K562 (cell line): ENCODE data around the gene HAGHL. TPM values are rescaled to one million over a fixed set of nuclear protein-coding genes. Genes with fewer than 3 reads are reported as not detected.

Source experiments
- BHLHE40 ChIP-seq: IDR thresholded peaks from 2 replicates; pipeline ENCODE4 v1.6.1; 2011; ENCODE audit warnings: low read length, improper control_type of control experiment
- BRD9 ChIP-seq: fragments of 450-650 bp; IDR thresholded peaks from 2 replicates; pipeline ENCODE4 v1.6.1; 2018; ENCODE audit warnings: low read depth; ENCODE audit not compliant: partially characterized antibody
- CSDE1 ChIP-seq, 2 experiments: fragments of 450-650 bp; IDR thresholded peaks; 2 replicates each; pipeline ENCODE4 v1.6.1; 2016; ENCODE audit warnings: mild to moderate bottlenecking in 1 of 2
- E2F8 ChIP-seq: fragments of 450-650 bp; IDR thresholded peaks from 2 replicates; pipeline ENCODE4 v1.7.1; 2018; ENCODE audit warnings: mild to moderate bottlenecking, low read depth; ENCODE audit not compliant: partially characterized antibody
- ETS1 ChIP-seq: conservative IDR thresholded peaks from 2 replicates; pipeline ENCODE4 v1.6.1; 2011; ENCODE audit warnings: low read depth, mild to moderate bottlenecking, low read length; ENCODE audit not compliant: control insufficient read depth
- GABPA ChIP-seq: fragments of 200-800 bp; sonication (Bioruptor generic); conservative IDR thresholded peaks from 2 replicates; pipeline ENCODE4 v1.6.1; 2016; ENCODE audit warnings: low read depth, missing genetic modification characterization, missing compliant biosample characterization
- HDAC1 ChIP-seq, 2 experiments: fragments of 450-650 bp; IDR thresholded peaks; 2 replicates each; pipeline ENCODE4 v1.6.1; 2016 to 2017; ENCODE audit warnings: inconsistent platforms in 1 of 2, mild to moderate bottlenecking in 1 of 2, moderate library complexity in 1 of 2
- HMG20A ChIP-seq: fragments of 450-650 bp; formaldehyde crosslinking; conservative IDR thresholded peaks from 2 replicates; pipeline ENCODE4 v1.4.0; 2020; ENCODE audit warnings: mild to moderate bottlenecking, mixed read lengths
- MAFG ChIP-seq: fragments of 450-650 bp; conservative IDR thresholded peaks from 2 replicates; pipeline ENCODE4 v1.6.1; 2016; ENCODE audit warnings: missing genetic modification characterization, missing compliant biosample characterization
- MAX ChIP-seq: sonication (generic); formaldehyde crosslinking; IDR thresholded peaks from 2 replicates; pipeline ENCODE4 v1.9.0; 2022; ENCODE audit warnings: mild to moderate bottlenecking, missing genetic modification reagents
- NR3C1 ChIP-seq: sonication (generic); formaldehyde crosslinking; IDR thresholded peaks from 2 replicates; pipeline ENCODE4 v1.8.1; 2022; ENCODE audit warnings: missing genetic modification reagents
- POLR2AphosphoS2 ChIP-seq: IDR thresholded peaks from 2 replicates; pipeline ENCODE4 v1.6.1; 2012; ENCODE audit warnings: low read length, improper control_type of control experiment
- RBM22 ChIP-seq: fragments of 200-400 bp; formaldehyde crosslinking; IDR thresholded peaks from 2 replicates; pipeline ENCODE4 v1.6.1; 2018; ENCODE audit warnings: low read length, low read depth; ENCODE audit not compliant: poor library complexity, severe bottlenecking
- SRSF1 ChIP-seq: fragments of 200-400 bp; formaldehyde crosslinking; IDR thresholded peaks from 2 replicates; pipeline ENCODE4 v1.6.1; 2017; ENCODE audit warnings: mild to moderate bottlenecking, low read depth, low read length, moderate library complexity
- TRIM28 ChIP-seq: fragments of 450-650 bp; IDR thresholded peaks from 2 replicates; pipeline ENCODE4 v1.6.1; 2017
- XRCC3 ChIP-seq: fragments of 450-650 bp; IDR thresholded peaks from 2 replicates; pipeline ENCODE4 v1.6.1; 2017; ENCODE audit warnings: mild to moderate bottlenecking, moderate library complexity
- ZNF766 ChIP-seq: fragments of 200-800 bp; sonication (Bioruptor generic); conservative IDR thresholded peaks from 2 replicates; pipeline ENCODE4 v1.6.1; 2016; ENCODE audit warnings: missing genetic modification characterization, missing compliant biosample characterization
- polyA plus RNA-seq, 8 experiments: library from polyadenylated mRNA; depleted of rRNA in 4 of 8; stranded (reverse) in 5 of 8; unstranded in 3 of 8; fragments of >200 nt; fragmentation: Nextera tagmentation in 2 of 8; fragmentation: Illumina TruSeq in 1 of 8; extraction: Ambion mirVana in 2 of 8; extraction: Trizol in 1 of 8; gene quantifications; 2 replicates each; pipeline versions ENCODE4 v1.2.1 to v1.2.3, GENCODE V29; 2011 to 2014; ENCODE audit warnings: inconsistent platforms in 1 of 8, missing spikeins in 1 of 8
- total RNA-seq, 7 experiments: library from RNA; depleted of rRNA in 6 of 7; stranded (reverse); fragments of >200 nt in 6 of 7; fragmentation: Illumina TruSeq in 2 of 7; extraction: Trizol in 2 of 7; gene quantifications; 2 replicates each; pipeline versions ENCODE4 v1.2.1 to v1.2.3, GENCODE V29; 2011 to 2021; ENCODE audit warnings: low replicate concordance in 1 of 7
- TF ChIP-seq, protein P1 (sequence below), 2 experiments: fragments of 450-650 bp; conservative IDR thresholded peaks; 2 replicates each; pipeline ENCODE4 v1.6.1; 2017; ENCODE audit warnings: mild to moderate bottlenecking in 2 of 2, moderate library complexity in 2 of 2
- TF ChIP-seq, protein P2 (sequence below): fragments of 450-650 bp; IDR thresholded peaks from 2 replicates; pipeline ENCODE4 v1.6.1; 2016

The HAGHL gene
- total and polyA plus RNA-seq, 9 of the 15 experiments (the other 6 are each of a cell fraction or from before 2014, with no cell fraction given), result 0.31 to 83.4 (median 20.7) TPM

DNA sequence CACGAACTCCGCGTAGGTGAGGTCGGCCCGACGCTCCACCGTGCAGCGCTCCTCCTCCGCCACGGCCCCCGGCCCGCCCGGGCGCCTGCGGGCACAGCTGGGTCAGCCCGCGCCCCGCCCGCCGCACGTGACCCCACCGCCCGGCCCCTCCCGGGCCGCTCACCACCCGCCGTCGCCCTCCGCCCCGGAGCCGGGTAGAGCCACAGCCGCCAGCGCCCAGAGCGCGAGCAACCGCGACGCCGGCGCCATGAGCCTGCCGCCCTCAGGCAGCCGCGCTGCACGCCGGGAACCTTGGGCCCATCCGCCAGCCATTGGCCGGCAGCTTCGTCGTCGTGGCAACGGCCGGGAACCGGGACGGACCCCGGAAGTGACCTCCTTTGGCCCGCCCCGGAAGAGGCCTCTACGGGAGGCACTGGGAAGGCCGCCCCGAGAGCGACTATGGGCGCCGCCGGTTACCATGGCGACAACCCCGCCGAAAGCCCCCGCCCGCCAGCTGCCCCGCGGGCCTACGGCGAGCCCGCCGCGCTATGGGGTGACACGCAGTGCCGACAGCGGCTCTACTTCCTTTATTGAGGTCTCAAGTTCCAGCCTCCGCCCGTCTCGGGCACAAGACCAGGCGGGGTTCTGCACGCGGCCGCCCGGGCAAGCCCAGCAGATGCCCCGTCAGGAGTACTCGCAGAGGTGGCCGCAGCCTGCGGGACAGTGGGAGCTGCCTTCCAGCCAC is 42.7 kb upstream of the HAGHL start, which contains the start of gene JMJD8 (continued):
- 0 out of 4 replicates have a peak, but pooled peaks of 1 of the 2 experiments have one; percentile 20 for TF ChIP-seq HDAC1 (IDR thresholded peaks at IDR 0.05)
- TF ChIP-seq GABPA (tag), result peak; percentile 98
- no peak for TF ChIP-seq SRSF1
- no peak for TF ChIP-seq HMG20A
- no peak for TF ChIP-seq BRD9
- 0 out of 2 replicates have a peak, but pooled peaks have one; percentile 55 for TF ChIP-seq ZNF766 (CRISPR knock-in tag)
- TF ChIP-seq XRCC3, result no peak
- TF ChIP-seq TRIM28, result no peak
- TF ChIP-seq, protein P1, sequence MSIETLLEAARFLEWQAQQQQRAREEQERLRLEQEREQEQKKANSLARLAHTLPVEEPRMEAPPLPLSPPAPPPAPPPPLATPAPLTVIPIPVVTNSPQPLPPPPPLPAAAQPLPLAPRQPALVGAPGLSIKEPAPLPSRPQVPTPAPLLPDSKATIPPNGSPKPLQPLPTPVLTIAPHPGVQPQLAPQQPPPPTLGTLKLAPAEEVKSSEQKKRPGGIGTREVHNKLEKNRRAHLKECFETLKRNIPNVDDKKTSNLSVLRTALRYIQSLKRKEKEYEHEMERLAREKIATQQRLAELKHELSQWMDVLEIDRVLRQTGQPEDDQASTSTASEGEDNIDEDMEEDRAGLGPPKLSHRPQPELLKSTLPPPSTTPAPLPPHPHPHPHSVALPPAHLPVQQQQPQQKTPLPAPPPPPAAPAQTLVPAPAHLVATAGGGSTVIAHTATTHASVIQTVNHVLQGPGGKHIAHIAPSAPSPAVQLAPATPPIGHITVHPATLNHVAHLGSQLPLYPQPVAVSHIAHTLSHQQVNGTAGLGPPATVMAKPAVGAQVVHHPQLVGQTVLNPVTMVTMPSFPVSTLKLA (conservative IDR thresholded peaks at IDR 0.05), result peak in 1 of 2 experiments; percentile 71; a peak in 3 of 4 replicates
- TF ChIP-seq, protein P2, sequence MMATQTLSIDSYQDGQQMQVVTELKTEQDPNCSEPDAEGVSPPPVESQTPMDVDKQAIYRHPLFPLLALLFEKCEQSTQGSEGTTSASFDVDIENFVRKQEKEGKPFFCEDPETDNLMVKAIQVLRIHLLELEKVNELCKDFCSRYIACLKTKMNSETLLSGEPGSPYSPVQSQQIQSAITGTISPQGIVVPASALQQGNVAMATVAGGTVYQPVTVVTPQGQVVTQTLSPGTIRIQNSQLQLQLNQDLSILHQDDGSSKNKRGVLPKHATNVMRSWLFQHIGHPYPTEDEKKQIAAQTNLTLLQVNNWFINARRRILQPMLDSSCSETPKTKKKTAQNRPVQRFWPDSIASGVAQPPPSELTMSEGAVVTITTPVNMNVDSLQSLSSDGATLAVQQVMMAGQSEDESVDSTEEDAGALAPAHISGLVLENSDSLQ, result peak; percentile 54; the same call in 1 of the 2 replicates
- peak; percentile 67 for TF ChIP-seq MAX (CRISPR knock-in tag)
- peak; percentile 61 for TF ChIP-seq ETS1
- TF ChIP-seq POLR2AphosphoS2, result peak; percentile 96
- TF ChIP-seq CSDE1 (IDR thresholded peaks at IDR 0.05), result peak in 1 of 2 experiments; percentile 96; a peak in 1 of 4 replicates
- peak; percentile 81 for TF ChIP-seq E2F8
- TF ChIP-seq RBM22, result peak; percentile 99
- no peak for TF ChIP-seq MAFG
- TF ChIP-seq BHLHE40, result peak; percentile 57; the same call in 1 of the 2 replicates
- TF ChIP-seq NR3C1 (CRISPR knock-in tag), result no peak
